Endothelial cell of umbilical vein (primary cell): ENCODE measurements around the gene TMEM239. TPM values are rescaled to one million over a fixed set of nuclear protein-coding genes. Genes with fewer than 3 reads are reported as not detected.

Source experiments
- BruUV-seq: library from RNA; stranded (reverse); fragments of 400-500 nt; replicated peaks from 2 replicates; lab custom pipeline; 2021; lab: Mats Ljungman, UMichigan
- CTCF ChIA-PET: fragments of 300-600, 350-600 bp; sonication (Branson Sonifier 250); formaldehyde crosslinking; loops from one replicate; lab custom pipeline; 2021; ENCODE audit warnings: antibody characterized with exemption, inconsistent platforms; lab: Charles Lee
- POLR2A ChIA-PET: fragments of 300-600, 350-600 bp; sonication (Branson Sonifier 250); formaldehyde crosslinking; loops from one replicate; lab custom pipeline; 2021; ENCODE audit warnings: antibody characterized with exemption, inconsistent platforms; lab: Charles Lee
- DNase-seq: peaks from one replicate; pipeline ENCODE4 v3.0.0-alpha.2; 2011; ENCODE audit warnings: low read depth, low spot score
- FAIRE-seq: peaks from 2 replicates; lab custom pipeline; 2011; peaks lifted over from hg19 to GRCh38; lab: Jason Lieb, UNC
- H2AFZ ChIP-seq: 2 replicates; pipeline ENCODE4 v1.6.0; 2012; ENCODE audit warnings: low read depth, low read length, control low read depth, inconsistent platforms
- H3K27ac ChIP-seq: 2 replicates; pipeline ENCODE4 v1.5.1; 2011; ENCODE audit warnings: low read depth, mild to moderate bottlenecking, control low read depth, low read length, moderate library complexity; ENCODE audit not compliant: insufficient read depth
- H3K27me3 ChIP-seq, 2 experiments: 2 replicates each; pipeline versions ENCODE4 v1.6.0 to v1.6.1; 2011; ENCODE audit warnings: low read length in 2 of 2, mixed read lengths in 1 of 2; ENCODE audit not compliant: control insufficient read depth in 2 of 2, insufficient read depth in 2 of 2
- H3K36me3 ChIP-seq, 2 experiments: 2 replicates in 1 of 2; 3 replicates in 1 of 2; pipeline ENCODE4 v1.5.1; 2011; ENCODE audit warnings: low read length in 2 of 2, mild to moderate bottlenecking in 1 of 2, moderate library complexity in 1 of 2; ENCODE audit not compliant: control insufficient read depth in 2 of 2, insufficient read depth in 2 of 2; ENCODE audit errors: extremely low read depth in 1 of 2
- H3K4me1 ChIP-seq: 3 replicates; pipeline ENCODE4 v1.5.1; 2011; ENCODE audit warnings: mild to moderate bottlenecking, low read length; ENCODE audit not compliant: control insufficient read depth, insufficient read depth; ENCODE audit errors: extremely low read depth
- H3K4me2 ChIP-seq: 2 replicates; pipeline ENCODE4 v1.6.1; 2011; ENCODE audit warnings: low read length, control low read depth, mixed read lengths; ENCODE audit not compliant: insufficient read depth
- H3K4me3 ChIP-seq, 3 experiments: fragments of 200-600 bp in 1 of 3; sonication (generic), shearing (Covaris generic) in 1 of 3; replicated peaks in 1 of 3; 2 replicates each; pipeline ENCODE4 v1.5.1; 2011 to 2016; ENCODE audit warnings: control low read depth in 3 of 3, low read length in 3 of 3, mild to moderate bottlenecking in 2 of 3, inconsistent platforms in 1 of 3, low read depth in 1 of 3, moderate library complexity in 1 of 3; ENCODE audit not compliant: insufficient read depth in 1 of 3
- H3K79me2 ChIP-seq: 2 replicates; pipeline ENCODE4 v1.6.0; 2012; ENCODE audit warnings: low read length, inconsistent platforms; ENCODE audit not compliant: control insufficient read depth, insufficient read depth
- H3K9ac ChIP-seq: replicated peaks from 2 replicates; pipeline ENCODE3; 2011; ENCODE audit warnings: low read length, control low read depth; ENCODE audit not compliant: insufficient read depth; ENCODE audit errors: extremely low read depth
- H3K9me1 ChIP-seq: replicated peaks from 3 replicates; pipeline ENCODE4 v1.6.0; 2011; ENCODE audit warnings: mild to moderate bottlenecking, low read length; ENCODE audit not compliant: control insufficient read depth, insufficient read depth; ENCODE audit errors: extremely low read depth
- H3K9me3 ChIP-seq: replicated peaks from 2 replicates; pipeline ENCODE4 v1.5.1; 2012; ENCODE audit warnings: low read length, inconsistent platforms; ENCODE audit not compliant: control insufficient read depth, insufficient read depth
- H4K20me1 ChIP-seq: replicated peaks from 2 replicates; pipeline ENCODE3; 2011; ENCODE audit warnings: mild to moderate bottlenecking, low read length; ENCODE audit not compliant: control insufficient read depth, insufficient read depth; ENCODE audit errors: extremely low read depth
- FOS ChIP-seq: IDR thresholded peaks from 2 replicates; pipeline ENCODE4 v1.6.1; 2011; ENCODE audit warnings: mild to moderate bottlenecking, low read length, moderate library complexity, borderline replicate concordance; ENCODE audit not compliant: insufficient read depth
- GATA2 ChIP-seq: IDR thresholded peaks from 2 replicates; pipeline ENCODE4 v1.7.0; 2011; ENCODE audit warnings: low read depth, mild to moderate bottlenecking, moderate library complexity, mixed read lengths, low read length; ENCODE audit not compliant: insufficient read length, insufficient read depth
- JUN ChIP-seq: IDR thresholded peaks from 2 replicates; pipeline ENCODE4 v1.6.1; 2011; ENCODE audit warnings: borderline replicate concordance, low read depth; ENCODE audit not compliant: insufficient read length, insufficient read depth
- MYC ChIP-seq: IDR thresholded peaks from one replicate; pipeline ENCODE4 v1.6.1; 2011; ENCODE audit warnings: mild to moderate bottlenecking, low read depth, low read length
- POLR2A ChIP-seq: IDR thresholded peaks from 2 replicates; pipeline ENCODE4 v1.6.1; 2012; ENCODE audit warnings: low read depth, mild to moderate bottlenecking, control low read depth, low read length
- dilution Hi-C: fragments of 300-500 bp; cut with MboI; formaldehyde crosslinking; loops from one replicate; pipeline ENCODE4 v1.15.0; 2019; ENCODE audit warnings: low sequenced_read_pairs; ENCODE audit not compliant: extremely low pct_ligation_motif_present
- intact Hi-C: fragments of 100-400 bp; cut with micrococcal nuclease; formaldehyde crosslinking; loops from one replicate; pipeline ENCODE4 v1.10.0; 2022
- polyA plus RNA-seq, 4 experiments: library from polyadenylated mRNA; depleted of rRNA in 3 of 4; stranded (reverse) in 3 of 4; unstranded in 1 of 4; fragments of >200 nt; gene quantifications; 2 replicates each; pipeline versions ENCODE4 v1.2.1 to v1.2.3, GENCODE V29; 2011 to 2012; ENCODE audit warnings: missing spikeins in 1 of 4
- total RNA-seq: library from RNA; stranded (reverse); gene quantifications from 2 replicates; pipeline ENCODE4 v1.2.3, GENCODE V29; 2021
- TF ChIP-seq, protein P1 (sequence below), 2 donors: IDR thresholded peaks; 1 replicate in 1 of 2; 2 replicates in 1 of 2; pipeline ENCODE4 v1.5.1; 2011; ENCODE audit warnings: low read length in 2 of 2, mild to moderate bottlenecking in 2 of 2, moderate library complexity in 2 of 2, control low read depth in 1 of 2, inconsistent platforms in 1 of 2, low read depth in 1 of 2; ENCODE audit not compliant: insufficient read depth in 1 of 2; ENCODE audit errors: extremely low read depth in 1 of 2

TMEM239 gene
- total and polyA plus RNA-seq, 2 donors (not counting 3 experiments of a cell fraction or from before 2014, with no cell fraction given), result not detected

DNA sequence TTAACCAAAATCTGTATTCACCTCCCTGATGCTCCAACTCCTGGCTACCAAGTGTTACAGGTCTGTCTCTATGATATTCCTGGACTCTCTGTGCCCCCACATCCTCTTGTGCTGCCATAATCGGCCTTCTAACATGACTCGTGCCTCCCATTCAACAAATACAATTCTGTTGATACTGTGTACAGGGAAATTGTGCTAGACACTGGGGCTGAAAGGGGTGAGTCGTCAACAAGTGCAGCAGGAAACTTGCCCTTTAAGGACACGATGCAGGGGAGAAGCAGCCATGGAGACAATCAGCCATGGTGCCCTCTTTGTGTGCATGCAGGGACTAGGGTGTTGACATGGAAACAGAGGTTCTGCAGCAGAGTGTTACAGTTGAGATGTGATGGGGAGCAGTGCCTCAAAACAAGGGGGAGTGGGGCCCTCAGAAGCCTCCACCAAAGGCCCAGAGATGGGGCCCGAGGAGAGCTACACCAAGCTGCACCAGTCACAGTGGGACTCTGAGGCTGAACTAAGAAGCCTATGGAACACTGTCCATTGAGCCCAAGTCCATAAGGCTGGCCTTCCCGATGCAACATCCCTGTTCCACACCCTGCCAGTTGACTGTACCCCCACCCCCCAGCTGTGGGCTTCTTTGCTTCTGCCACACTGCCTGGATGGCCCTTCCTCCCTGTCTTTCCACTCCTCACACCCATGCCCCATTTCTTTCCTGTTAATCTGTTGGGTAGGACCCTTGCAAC is 21.2 kb downstream of the TMEM239 start:
- Histone ChIP-seq H3K4me1 (peaks cover 4% of the 10 kb centered on the region), H3K27ac (no peak overlapping the region), H3K9me1 (no peaks in the 10 kb centered on the region), H3K9me3 (no peaks in the 10 kb centered on the region), H3K27me3 (no peaks in the 10 kb centered on the region), H3K4me3 (no peak overlapping the region), H3K9ac (no peak overlapping the region), H3K79me2 (peaks cover 3% of the 10 kb centered on the region), H2AFZ (no peak overlapping the region), H4K20me1 (no peaks in the 10 kb centered on the region), H3K36me3 (peaks cover 0 to 2% of the 10 kb centered on the region in 2 experiments), H3K4me2 (no peak overlapping the region)
- ChIA-PET POLR2A (no interaction called here), CTCF (interaction anchor here (2.3 kb wide), 1 partner anchor 85 kb away, joined by 5 read pairs; no protein-coding TSS in a partner anchor)
- FAIRE-seq, result no peak
- DNase-seq, result no peak
- dilution Hi-C loops (no loop called here), intact Hi-C loops (no loop called here)
- BruUV-seq, result no TSS peak
- TF ChIP-seq GATA2 (no peak), FOS (peak; percentile 36)

DNA sequence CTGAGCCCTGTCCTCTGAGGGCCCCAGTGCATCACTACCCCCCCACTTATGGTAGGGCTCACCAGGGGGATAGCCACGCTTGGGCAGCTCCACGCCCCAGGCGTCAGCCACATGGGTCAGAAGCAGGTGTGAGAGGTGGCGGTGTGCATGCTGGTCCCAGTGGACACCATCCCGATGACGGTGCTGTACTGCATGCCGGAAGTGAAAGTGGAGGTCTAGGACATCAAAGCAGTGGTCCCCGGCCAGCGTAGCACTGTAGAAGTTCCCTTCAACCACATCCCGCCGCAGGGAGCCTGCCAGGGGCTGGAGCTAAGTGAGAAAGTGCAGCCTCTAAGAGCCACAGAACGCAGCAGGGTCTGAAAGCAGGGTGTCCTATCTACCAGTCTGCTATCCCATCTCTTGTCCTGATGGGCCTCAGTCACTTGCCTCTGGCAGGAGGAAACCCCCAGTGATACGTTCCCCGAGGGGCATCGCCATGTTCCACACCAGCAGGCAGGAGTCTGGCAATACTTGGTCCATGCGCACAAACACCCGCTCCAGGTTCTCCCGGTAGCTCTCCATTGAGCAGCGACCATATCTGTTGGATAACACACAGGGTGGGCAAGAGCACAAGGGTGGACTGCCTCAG is 22.1 kb downstream of the TMEM239 start:
- H3K9me3 ChIP-seq, result no peaks in the 10 kb centered on the region
- BruUV-seq, result no TSS peak
- H3K9me1 ChIP-seq, result no peaks in the 10 kb centered on the region
- H2AFZ ChIP-seq, result no peak overlapping the region
- H3K4me3 ChIP-seq, result no peak overlapping the region
- H4K20me1 ChIP-seq, result no peaks in the 10 kb centered on the region
- peaks cover 0 to 2% of the 10 kb centered on the region in 2 experiments for H3K36me3 ChIP-seq
- H3K9ac ChIP-seq, result no peak overlapping the region
- intact Hi-C loops, result no loop called here
- dilution Hi-C loops, result no loop called here
- TF ChIP-seq POLR2A (no peak), JUN (no peak), FOS (no peak), MYC (no peak)
- TF ChIP-seq, protein P1, sequence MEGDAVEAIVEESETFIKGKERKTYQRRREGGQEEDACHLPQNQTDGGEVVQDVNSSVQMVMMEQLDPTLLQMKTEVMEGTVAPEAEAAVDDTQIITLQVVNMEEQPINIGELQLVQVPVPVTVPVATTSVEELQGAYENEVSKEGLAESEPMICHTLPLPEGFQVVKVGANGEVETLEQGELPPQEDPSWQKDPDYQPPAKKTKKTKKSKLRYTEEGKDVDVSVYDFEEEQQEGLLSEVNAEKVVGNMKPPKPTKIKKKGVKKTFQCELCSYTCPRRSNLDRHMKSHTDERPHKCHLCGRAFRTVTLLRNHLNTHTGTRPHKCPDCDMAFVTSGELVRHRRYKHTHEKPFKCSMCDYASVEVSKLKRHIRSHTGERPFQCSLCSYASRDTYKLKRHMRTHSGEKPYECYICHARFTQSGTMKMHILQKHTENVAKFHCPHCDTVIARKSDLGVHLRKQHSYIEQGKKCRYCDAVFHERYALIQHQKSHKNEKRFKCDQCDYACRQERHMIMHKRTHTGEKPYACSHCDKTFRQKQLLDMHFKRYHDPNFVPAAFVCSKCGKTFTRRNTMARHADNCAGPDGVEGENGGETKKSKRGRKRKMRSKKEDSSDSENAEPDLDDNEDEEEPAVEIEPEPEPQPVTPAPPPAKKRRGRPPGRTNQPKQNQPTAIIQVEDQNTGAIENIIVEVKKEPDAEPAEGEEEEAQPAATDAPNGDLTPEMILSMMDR (IDR thresholded peaks at IDR 0.05; ENCODE audit: extremely low read depth in 1 of 2, insufficient read depth in 1 of 2, low read depth in 1 of 2, low read length in 2 of 2), result no peak
- ChIA-PET CTCF (interaction anchor here (1.3 to 2.3 kb wide), 2 partner anchors 9 to 85 kb away, joined by 4 to 5 read pairs; no protein-coding TSS in a partner anchor), POLR2A (interaction anchor here (0.6 kb wide), 1 partner anchor 34 kb away, joined by 4 read pairs; no protein-coding TSS in a partner anchor)
- no peak overlapping the region for H3K4me2 ChIP-seq
- H3K79me2 ChIP-seq, result peaks cover 3% of the 10 kb centered on the region
- no peak for DNase-seq
- peaks cover 4% of the 10 kb centered on the region for H3K4me1 ChIP-seq
- FAIRE-seq, result no peak
- no peak overlapping the region for H3K27ac ChIP-seq
- no peaks in the 10 kb centered on the region for H3K27me3 ChIP-seq
